KMS-11 (cell line): ENCODE measurements around the gene ARHGEF28.

Source experiments
- H2AFZ ChIP-seq: fragments of 200-600 bp; sonication (generic); 2 replicates; pipeline ENCODE4 v1.6.1; 2016; ENCODE audit warnings: antibody characterized with exemption, mixed run types, low read depth
- H3K27ac ChIP-seq: fragments of 200-600 bp; sonication (generic); 2 replicates; pipeline ENCODE4 v1.6.1; 2016; ENCODE audit warnings: mild to moderate bottlenecking, mixed run types
- H3K27me3 ChIP-seq: fragments of 200-600 bp; sonication (generic); 2 replicates; pipeline ENCODE4 v1.6.1; 2017; ENCODE audit warnings: mild to moderate bottlenecking, low read depth, mixed run types, moderate library complexity; ENCODE audit not compliant: insufficient read depth
- H3K36me3 ChIP-seq: fragments of 200-600 bp; sonication (generic); 2 replicates; pipeline ENCODE4 v1.6.1; 2017; ENCODE audit warnings: mild to moderate bottlenecking, mixed run types; ENCODE audit not compliant: insufficient read depth
- H3K4me1 ChIP-seq: fragments of 200-600 bp; sonication (generic); 2 replicates; pipeline ENCODE4 v1.6.1; 2016; ENCODE audit warnings: mild to moderate bottlenecking, low read depth, mixed run types; ENCODE audit not compliant: poor library complexity, severe bottlenecking
- H3K4me2 ChIP-seq: fragments of 200-600 bp; sonication (generic); 2 replicates; pipeline ENCODE4 v1.7.0; 2016; ENCODE audit warnings: mild to moderate bottlenecking, mixed run types
- H3K4me3 ChIP-seq: fragments of 200-600 bp; sonication (generic); IDR thresholded peaks from 2 replicates; pipeline ENCODE4 v1.6.1; 2017; ENCODE audit warnings: low read depth, low read length, mixed read lengths; ENCODE audit not compliant: insufficient read depth
- H3K79me2 ChIP-seq: fragments of 200-600 bp; sonication (generic); 2 replicates; pipeline ENCODE4 v1.6.1; 2016; ENCODE audit warnings: low read depth, mixed run types; ENCODE audit not compliant: insufficient read depth
- H3K9ac ChIP-seq: fragments of 200-600 bp; sonication (generic); 2 replicates; pipeline ENCODE4 v1.6.1; 2016; ENCODE audit warnings: mild to moderate bottlenecking, mixed run types
- H4K20me1 ChIP-seq: fragments of 200-600 bp; sonication (generic); 2 replicates; pipeline ENCODE4 v1.6.1; 2016; ENCODE audit warnings: mild to moderate bottlenecking, mixed run types; ENCODE audit not compliant: insufficient read depth
- TF ChIP-seq, protein P1 (sequence below): fragments of 200-600 bp; sonication (generic); conservative IDR thresholded peaks from 2 replicates; pipeline ENCODE4 v1.6.1; 2017; ENCODE audit warnings: low read depth, mild to moderate bottlenecking, antibody characterized with exemption, low read length, moderate library complexity, mixed read lengths

Gene ARHGEF28

DNA sequence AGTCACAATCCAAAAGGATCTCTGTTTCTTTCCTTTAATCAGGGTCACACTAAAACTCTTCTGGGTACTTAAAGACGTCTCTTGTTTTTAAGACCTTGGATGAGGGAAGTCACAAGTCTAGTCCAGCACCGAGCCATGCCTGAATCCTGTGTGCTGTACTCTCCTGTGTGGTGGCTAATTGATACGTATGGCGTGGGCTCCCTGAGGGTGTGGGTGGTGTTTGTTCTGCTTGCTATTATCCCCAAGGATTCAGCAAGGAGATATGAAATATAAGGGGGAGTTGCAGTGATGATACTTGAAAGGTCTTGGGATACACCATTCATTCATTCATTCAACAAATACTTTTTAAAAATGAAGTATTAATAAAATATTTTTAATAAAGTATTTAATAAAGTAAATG is 128.3 kb downstream of the ARHGEF28 start:
- TF ChIP-seq, protein P1, sequence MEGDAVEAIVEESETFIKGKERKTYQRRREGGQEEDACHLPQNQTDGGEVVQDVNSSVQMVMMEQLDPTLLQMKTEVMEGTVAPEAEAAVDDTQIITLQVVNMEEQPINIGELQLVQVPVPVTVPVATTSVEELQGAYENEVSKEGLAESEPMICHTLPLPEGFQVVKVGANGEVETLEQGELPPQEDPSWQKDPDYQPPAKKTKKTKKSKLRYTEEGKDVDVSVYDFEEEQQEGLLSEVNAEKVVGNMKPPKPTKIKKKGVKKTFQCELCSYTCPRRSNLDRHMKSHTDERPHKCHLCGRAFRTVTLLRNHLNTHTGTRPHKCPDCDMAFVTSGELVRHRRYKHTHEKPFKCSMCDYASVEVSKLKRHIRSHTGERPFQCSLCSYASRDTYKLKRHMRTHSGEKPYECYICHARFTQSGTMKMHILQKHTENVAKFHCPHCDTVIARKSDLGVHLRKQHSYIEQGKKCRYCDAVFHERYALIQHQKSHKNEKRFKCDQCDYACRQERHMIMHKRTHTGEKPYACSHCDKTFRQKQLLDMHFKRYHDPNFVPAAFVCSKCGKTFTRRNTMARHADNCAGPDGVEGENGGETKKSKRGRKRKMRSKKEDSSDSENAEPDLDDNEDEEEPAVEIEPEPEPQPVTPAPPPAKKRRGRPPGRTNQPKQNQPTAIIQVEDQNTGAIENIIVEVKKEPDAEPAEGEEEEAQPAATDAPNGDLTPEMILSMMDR: no peak
- Histone ChIP-seq H3K4me2 (no peak overlapping the region), H3K9ac (no peak overlapping the region), H4K20me1 (no peaks in the 10 kb centered on the region), H3K79me2 (no peaks in the 10 kb centered on the region), H3K36me3 (no peaks in the 10 kb centered on the region), H3K4me3 (no peak overlapping the region), H2AFZ (no peak overlapping the region), H3K27me3 (no peaks in the 10 kb centered on the region), H3K4me1 (peaks cover 39% of the 10 kb centered on the region), H3K27ac (no peak overlapping the region)

DNA sequence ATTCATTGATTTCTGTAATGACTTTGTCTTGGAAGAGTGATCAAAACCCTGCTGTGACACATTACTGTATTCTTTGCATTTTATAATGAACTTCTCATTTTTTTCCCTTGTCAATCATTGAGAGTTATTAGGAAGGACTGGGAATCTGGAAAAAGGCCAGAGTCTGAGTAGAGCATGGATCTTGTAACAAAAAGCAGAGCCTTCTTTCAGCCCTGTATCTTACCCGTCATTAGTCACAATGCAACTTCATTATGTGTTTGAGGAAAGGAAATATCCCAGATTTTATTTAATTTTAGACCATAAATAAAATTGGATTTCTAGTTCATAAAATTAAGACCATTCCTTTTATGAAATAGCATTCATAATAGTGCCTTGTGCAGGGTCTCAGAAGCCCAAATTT is 131.4 kb downstream of the ARHGEF28 start:
- Histone ChIP-seq H3K4me2 (no peak overlapping the region), H4K20me1 (no peaks in the 10 kb centered on the region), H3K9ac (no peak overlapping the region), H3K27me3 (no peaks in the 10 kb centered on the region), H3K4me1 (peaks cover 26% of the 10 kb centered on the region), H3K27ac (no peak overlapping the region), H3K4me3 (no peak overlapping the region), H3K36me3 (no peaks in the 10 kb centered on the region), H3K79me2 (no peaks in the 10 kb centered on the region), H2AFZ (no peak overlapping the region)
- TF ChIP-seq, protein P1: no peak

DNA sequence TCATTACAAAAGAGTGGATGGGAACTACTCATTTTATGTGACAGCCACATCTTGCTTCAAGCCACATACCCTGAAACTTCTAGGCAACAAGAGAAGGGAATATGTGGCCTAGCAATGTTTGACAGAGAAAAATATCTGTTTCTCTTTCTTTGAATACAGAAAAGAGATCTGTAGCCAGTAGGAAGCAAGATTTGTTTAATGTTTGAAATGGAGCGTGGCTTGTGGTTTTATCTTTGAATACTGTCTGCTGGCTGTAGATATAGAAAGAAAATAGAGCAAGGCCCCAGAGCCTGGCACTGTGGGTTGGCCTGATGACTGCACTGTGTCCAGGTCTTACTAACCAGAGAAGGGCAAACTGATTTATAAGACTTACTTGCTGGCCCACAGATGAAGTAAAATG is 133.8 kb downstream of the ARHGEF28 start:
- Histone ChIP-seq H3K4me1 (peaks cover 9% of the 10 kb centered on the region), H3K79me2 (no peaks in the 10 kb centered on the region), H3K4me2 (no peak overlapping the region), H3K36me3 (no peaks in the 10 kb centered on the region), H3K4me3 (no peak overlapping the region), H3K27ac (no peak overlapping the region; the same call in 1 of the 2 replicates), H2AFZ (no peak overlapping the region), H3K27me3 (no peaks in the 10 kb centered on the region), H3K9ac (no peak overlapping the region), H4K20me1 (no peaks in the 10 kb centered on the region)
- TF ChIP-seq, protein P1: no peak

DNA sequence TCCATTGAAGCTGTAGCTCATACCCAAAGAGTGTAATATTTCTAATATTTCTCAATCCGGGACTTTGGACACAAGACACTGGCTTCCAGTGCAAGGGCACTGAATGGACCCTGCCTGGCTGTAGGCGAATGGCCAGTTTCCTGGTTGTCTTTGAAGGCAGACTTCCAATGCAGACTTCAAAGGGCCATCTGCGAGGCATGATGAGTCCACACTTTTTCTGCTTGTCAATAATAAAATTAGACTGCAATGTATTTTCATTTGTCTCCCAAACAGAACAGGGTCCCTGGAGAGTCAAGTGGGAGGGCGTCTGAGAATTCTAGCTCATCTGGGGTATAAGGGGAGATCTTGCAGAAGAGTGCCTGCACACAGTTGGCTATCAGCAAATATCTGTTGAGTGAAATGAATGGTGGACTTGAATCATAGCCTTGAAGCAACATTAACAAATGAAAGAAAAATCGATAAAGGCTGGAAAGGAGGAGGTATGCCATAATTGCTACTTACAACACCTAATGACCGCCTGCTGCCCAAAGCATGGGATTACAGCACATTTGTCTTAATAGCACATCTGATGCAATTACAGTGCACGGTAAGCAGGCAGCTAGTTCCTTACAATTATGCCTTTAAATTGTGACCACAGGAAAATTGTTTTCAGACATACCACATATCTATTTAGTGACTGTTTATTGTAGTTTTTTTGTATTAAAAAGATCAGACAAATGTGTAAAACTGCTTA is 137.5 kb downstream of the ARHGEF28 start:
- Histone ChIP-seq H3K27me3 (no peaks in the 10 kb centered on the region), H3K4me1 (peaks cover 9% of the 10 kb centered on the region), H2AFZ (no peak overlapping the region), H3K4me2 (no peak overlapping the region), H3K4me3 (no peak overlapping the region), H3K79me2 (no peaks in the 10 kb centered on the region), H3K27ac (no peak overlapping the region), H3K36me3 (no peaks in the 10 kb centered on the region), H4K20me1 (no peaks in the 10 kb centered on the region), H3K9ac (no peak overlapping the region)
- TF ChIP-seq, protein P1: no peak
